Lung microvascular endothelial cell (primary cell): Measurements from ENCODE around the gene ASB18. TPM values are rescaled to one million over a fixed set of nuclear protein-coding genes. Genes with fewer than 3 reads are reported as not detected.

Source experiments
- DNase-seq, 2 donors: peaks; one replicate each; pipeline versions ENCODE4 v3.0.0 to v3.0.0-alpha.2; 2010; ENCODE audit warnings: low read depth in 2 of 2
- total RNA-seq: library from RNA; depleted of rRNA; stranded (reverse); fragments of >200 nt; gene quantifications from 2 replicates; pipeline ENCODE4 v1.2.1, GENCODE V29; 2014

Gene ASB18
- total RNA-seq, 1 donor from 2014 or later = not detected

DNA sequence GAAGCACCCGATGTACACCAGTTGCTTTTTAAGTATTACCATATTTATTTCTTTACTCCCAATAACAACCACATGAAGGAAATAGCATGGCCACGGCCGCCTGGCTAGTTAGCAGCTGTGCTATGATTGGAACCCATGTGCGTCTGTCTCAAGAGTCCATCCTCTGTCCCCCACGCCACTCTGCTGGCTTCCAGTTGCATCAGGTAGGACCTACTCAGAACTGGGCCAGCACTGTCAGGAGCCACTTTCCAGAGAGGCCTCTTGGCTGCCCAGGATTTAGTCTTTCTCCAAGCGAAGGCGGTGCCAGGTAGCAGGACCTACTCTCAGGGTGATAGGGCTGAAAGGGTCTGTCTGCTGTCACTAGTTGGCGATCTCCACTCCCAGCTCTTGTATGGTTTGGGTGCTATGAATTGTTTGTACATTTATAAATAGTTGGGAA, 22.1 kb downstream of the ASB18 start:
- no peak for DNase-seq

GRCh38 chr2:236241181-236242056, 22.8 kb downstream of the ASB18 start:
- no peak for DNase-seq

DNA sequence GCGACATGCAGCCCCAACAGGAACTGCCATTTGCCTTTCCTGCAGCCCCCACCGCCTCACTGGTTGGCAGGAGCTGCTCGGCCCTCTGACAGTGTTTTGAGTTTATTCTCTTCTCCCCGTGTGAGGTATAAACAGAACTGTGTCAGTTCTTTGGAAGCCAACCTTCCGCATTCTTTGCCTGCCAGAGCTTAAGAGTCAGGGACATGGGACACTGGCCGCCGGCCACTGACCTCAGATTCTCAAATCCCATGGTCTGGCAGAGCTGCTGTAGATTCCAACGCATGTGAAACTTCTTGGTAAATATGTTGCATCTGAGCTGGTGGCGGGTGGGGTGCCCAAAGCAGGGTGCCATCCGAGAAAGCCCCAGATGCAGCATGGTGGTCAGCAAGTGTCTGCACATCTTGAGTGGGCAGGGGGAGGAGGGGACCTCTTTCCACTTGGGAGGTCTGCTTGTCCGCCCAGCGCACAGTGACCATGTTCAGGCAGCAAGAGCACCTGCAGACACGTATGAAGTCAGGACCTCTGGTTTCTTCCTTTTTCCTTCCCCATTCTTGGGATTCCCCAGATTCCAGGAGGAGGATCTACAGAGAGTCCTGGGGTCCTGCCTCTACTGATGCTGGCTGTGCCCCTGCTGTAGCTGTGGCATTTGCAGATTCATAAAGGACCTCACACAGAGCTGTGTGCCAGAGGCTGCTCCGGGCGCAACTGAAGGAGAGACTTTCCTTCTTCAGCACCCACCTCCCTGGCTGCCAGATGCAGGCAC, 23.8 kb downstream of the ASB18 start:
- no peak for DNase-seq

DNA sequence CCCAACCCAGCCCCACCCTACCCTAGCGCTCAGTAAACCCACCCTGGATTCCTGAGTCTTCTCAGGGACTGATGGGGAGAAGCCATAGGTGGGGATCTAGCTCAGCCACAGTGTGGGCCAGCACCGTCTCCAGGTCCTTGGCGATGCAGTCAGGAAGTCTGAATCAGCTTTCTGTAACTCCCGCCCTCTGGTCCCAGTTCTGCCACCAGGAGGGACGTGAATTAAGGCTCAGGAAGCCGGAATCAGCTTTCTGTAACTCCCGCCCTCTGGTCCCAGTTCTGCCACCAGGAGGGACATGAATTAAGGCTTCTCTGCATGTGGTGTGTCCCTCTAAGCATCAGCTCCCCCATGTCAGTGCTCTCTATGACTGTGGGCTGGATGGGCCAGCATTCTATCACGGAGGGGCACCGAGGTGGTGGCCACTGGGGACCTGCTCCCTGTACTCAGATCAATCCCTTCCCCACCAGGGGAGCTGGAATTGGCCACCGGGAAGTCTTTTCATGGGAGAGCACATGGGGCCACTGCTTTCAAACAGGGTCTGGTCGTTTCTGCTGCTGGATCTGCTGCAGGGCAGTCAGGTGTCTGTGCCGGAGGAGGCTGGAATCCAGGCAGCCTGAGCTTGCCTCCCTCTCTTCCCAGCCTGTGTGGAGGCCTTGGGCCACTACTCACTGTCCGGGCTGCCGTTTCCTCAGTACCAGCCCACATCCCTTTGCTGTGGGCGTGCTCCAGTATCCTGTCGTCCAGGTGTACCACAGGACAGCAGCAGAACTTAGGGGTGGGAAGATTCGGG, 24.7 kb downstream of the ASB18 start:
- DNase-seq = no peak

DNA sequence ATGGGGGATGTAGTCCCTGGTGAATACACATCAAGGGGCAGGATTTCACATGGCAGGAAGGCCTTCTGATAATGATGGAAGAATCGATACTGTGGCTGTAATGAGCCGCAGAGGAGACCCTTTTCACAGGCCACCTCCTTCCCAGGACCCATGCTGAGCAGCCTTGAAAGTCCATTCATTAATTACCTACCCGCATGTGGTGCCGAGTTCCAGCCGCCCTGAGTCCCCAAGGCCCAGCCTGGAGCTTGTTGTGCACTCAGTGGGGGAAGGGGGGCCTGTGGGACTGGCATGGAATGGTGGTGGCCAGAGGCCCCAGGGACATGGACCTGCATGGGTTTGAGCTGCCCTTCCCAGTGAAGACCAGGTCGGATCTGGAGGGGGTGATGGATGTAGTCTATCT, 25.5 kb downstream of the ASB18 start:
- no peak for DNase-seq

GRCh38 chr2:236237468-236238190, 26.6 kb downstream of the ASB18 start:
- no peak for DNase-seq

DNA sequence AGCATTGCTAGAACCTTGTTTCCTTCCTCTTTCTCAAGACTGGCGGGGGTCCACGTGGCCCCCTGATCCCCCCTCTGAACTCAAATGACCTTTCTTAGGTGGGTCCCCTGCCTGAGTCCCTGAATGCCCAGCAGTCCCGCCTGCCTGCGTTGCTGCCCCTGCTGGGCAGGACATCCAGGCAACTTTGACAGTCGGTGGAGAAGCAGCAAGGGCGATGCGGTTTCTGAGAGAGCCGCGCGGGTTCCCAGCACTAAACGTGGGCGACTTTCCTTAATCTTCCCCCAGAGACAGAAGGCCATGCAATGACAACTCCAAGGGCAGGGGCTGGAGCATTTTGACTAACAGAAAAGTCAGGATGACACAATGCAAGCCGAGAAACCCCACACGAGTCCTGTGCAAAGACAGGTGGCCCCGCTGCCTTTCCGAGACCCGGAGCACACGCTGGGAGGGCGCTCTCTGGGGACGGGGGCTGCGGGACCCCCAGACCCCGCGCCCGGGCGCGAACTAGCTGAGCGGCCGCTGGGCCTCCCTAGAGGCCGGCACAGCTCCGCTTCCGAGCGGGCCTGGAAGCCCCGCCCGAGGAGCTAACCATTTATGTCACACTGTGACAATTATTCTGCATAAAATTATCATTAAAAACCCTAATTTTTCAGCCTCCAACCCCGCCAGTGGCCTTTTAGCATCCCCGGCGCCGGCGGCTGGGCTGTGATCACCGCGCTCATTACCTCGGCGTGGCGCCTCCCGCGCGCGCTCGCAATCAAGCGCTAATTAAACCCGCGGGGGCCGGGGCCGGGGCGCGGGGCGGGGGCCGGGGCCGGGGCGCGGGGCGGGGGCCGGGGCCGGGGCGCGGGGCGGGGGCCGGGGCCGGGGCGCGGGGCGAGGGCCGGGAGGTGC, 27.4 kb downstream of the ASB18 start:
- no peak for DNase-seq

DNA sequence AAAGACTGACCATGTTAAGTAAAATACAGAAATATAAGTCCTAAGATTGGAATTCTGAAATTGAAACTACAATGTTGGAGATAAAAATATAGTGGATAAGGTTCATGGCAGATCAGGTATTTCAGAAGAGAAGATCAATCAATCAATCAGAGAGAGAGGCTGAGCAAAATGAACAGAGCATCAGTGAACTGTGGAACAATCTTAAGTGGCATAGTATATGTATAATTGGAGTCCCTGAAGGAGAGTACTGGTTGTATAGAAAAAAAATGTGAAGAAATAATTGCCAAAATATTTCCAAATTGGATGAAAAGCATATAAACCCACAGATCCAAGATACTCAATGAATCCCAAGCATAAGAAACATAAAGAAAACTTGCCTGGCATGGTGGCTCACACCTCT, 35.0 kb downstream of the ASB18 start:
- no peak for DNase-seq

- no peak for DNase-seq
These were observed 40.5 kb downstream of the ASB18 start for GRCh38 chr2:236223675-236224074.

DNA sequence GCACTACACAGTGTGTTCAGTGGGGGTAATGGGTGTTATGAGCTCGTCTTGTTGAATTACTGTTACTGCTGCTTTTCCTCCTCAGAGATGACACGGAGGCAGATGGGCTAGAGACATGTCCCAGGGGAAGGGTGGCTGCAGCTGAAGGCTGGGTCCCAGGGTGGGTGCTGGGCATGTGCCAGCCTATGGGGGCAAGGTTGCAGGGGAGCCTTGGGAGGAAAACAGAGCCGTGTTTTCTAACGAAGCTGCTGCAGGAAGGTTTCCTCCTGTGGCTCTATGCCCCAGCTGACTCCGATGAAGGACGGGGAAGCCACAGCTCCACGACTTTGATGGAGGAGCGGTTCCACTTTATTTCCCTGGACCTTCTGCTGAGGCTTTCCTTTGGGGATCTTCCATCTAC, 42.4 kb downstream of the ASB18 start:
- no peak for DNase-seq

DNA sequence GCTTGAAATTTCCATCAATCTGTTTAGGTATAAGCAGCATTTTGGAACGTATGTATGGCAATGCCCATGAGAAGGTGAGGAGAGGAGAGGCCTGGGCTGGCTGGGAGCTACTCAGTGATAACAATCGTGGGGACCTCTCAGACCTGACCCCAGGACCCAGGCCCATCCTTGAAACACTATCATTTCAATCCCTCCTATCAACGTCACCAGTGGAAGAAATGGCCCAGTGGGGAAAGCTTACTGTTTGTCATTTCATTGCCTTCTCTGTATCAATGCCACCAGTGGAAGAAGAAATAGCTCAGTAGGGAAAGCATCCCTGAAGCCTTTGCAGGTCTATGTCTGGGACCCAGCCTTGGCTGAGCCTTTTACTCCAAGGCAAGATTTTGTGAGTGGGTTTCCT, 44.8 kb downstream of the ASB18 start:
- no peak for DNase-seq

DNA sequence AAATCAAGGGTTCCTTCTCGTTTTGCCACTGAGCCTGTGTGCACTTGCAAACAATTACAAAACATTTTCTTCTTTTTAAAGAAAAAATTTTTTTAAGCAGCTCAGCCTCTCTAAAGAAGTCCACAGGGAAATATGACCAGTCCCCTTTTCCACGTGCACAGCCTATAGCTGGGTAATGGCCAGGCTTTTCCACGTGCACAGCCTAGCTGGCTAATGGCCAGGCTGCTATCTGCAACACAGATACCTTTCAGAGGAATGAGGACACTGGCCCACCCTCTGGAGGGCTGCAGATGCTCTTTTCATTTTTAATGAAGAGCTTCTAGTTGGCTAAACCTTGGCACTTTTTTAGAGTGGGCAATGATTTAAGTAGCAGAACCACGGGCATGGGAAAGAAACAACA, 46.3 kb downstream of the ASB18 start:
- no peak for DNase-seq

- DNase-seq = no peak
These were observed 47.5 kb downstream of the ASB18 start for GRCh38 chr2:236216711-236217110.

- DNase-seq = no peak
These were observed 48.4 kb downstream of the ASB18 start for GRCh38 chr2:236215761-236216333.

DNA sequence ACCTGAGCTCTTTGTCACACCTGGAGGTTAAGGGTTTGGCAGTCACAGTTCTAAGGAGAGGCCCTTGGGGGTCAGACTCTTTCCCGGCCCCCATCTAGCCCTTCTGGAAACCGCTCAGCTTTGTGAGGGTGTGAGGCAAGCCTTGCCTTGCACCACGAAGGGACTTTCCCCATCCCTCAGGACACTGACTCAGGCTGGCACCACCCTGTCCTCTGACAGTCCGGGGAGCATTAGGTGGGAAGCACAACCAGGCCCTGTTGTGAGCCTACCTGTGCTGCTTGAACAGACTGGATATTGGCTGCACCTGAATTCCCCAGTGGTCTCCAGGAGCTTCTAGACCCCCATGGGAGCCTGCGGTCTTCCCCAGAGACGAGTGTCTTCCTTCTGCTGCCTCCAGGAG, 49.0 kb downstream of the ASB18 start:
- DNase-seq = no peak

- peak in 1 of 2 donors; percentile 13 for DNase-seq
These were observed 49.7 kb downstream of the ASB18 start for GRCh38 chr2:236214376-236214995.

GRCh38 chr2:236211296-236211695, 52.9 kb downstream of the ASB18 start:
- no peak for DNase-seq

GRCh38 chr2:236210536-236210935, 53.7 kb downstream of the ASB18 start:
- DNase-seq = no peak

DNA sequence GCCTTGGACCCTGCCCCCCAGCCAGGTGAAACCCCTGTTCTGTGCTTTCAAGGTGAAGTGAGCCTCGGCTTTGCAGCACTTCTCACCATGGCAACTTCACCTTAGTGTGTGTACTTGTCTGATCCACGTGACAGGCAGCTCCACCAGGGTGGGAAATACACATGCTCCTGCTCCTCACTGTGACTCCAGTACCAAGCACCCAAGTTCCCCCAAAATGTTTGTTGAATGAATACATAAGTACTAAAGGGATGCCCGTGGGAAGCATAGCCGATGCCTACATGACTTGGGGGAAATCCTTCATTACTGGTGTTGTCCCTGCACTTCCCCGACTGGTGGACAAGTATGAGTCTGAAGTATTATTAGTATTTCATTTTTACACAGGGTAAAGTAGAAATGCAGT, 54.2 kb downstream of the ASB18 start:
- DNase-seq = no peak
